ENCODE results near the gene TAOK2. TPM values are rescaled to one million over a fixed set of nuclear protein-coding genes. Genes with fewer than 3 reads are reported as not detected.
"Not testable (repeated sequence)": the region's sequence is repeated elsewhere in the genome, so short reads cannot be mapped to it uniquely, and the experiment has no call there.

The TAOK2 gene
- total RNA-seq, 2 experiments from 2014 or later, result 24.1 to 24.4 TPM

GRCh38 chr16:30005341-30006094 lies 31.9 kb downstream of the TAOK2 start:
- Mint-ChIP-seq H3K27ac (no peak overlapping the region), H3K9me3 (ENCODE audit: low read depth) (no peaks in the 10 kb centered on the region), H3K36me3 (ENCODE audit: low read depth) (peaks cover 9% of the 10 kb centered on the region), H3K4me1 (peaks cover 6% of the 10 kb centered on the region), H3K27me3 (peaks cover 10% of the 10 kb centered on the region), H3K4me3 (no peak overlapping the region)
- ATAC-seq (peak; percentile 73), DNase-seq (peak; percentile 65)
- intact Hi-C loops (cut with DNase I, micrococcal nuclease), result no loop called here
- ChIA-PET POLR2A (interaction anchor here (0.6 kb wide), 1 partner anchor 80 kb away, joined by 4 read pairs; no protein-coding TSS in a partner anchor), CTCF (interaction anchor here (0.6 to 2.0 kb wide), 7 partner anchors 10 to 307 kb away, joined by 3 to 12 read pairs (median 3); partner anchors contain the start of genes HIRIP3 and INO80E)

- ChIA-PET POLR2A (interaction anchor here (0.6 kb wide), 1 partner anchor 80 kb away, joined by 4 read pairs; no protein-coding TSS in a partner anchor), CTCF (interaction anchor here (0.6 to 2.0 kb wide), 7 partner anchors 10 to 308 kb away, joined by 3 to 12 read pairs (median 3); partner anchors contain the start of genes HIRIP3 and INO80E)
- H3K27me3 Mint-ChIP-seq, result peaks cover 11% of the 10 kb centered on the region
- no peak for ATAC-seq
- H3K27ac Mint-ChIP-seq, result no peak overlapping the region
- H3K4me3 Mint-ChIP-seq, result no peak overlapping the region
- H3K9me3 Mint-ChIP-seq (ENCODE audit: low read depth), result no peaks in the 10 kb centered on the region
- intact Hi-C loops (cut with DNase I, micrococcal nuclease), result no loop called here
- no peak for DNase-seq
- peaks cover 8% of the 10 kb centered on the region for H3K36me3 Mint-ChIP-seq (ENCODE audit: low read depth)
- H3K4me1 Mint-ChIP-seq, result peaks cover 7% of the 10 kb centered on the region
Measured at GRCh38 chr16:30006095-30006473, 32.4 kb downstream of the TAOK2 start.

- Mint-ChIP-seq H3K4me3 (no peak overlapping the region), H3K4me1 (peaks cover 8% of the 10 kb centered on the region), H3K36me3 (ENCODE audit: low read depth) (peaks cover 7% of the 10 kb centered on the region), H3K27me3 (peaks cover 14% of the 10 kb centered on the region), H3K9me3 (ENCODE audit: low read depth) (no peaks in the 10 kb centered on the region), H3K27ac (no peak overlapping the region)
- ChIA-PET POLR2A (no interaction called here), CTCF (interaction anchor here (0.8 to 0.9 kb wide), 2 partner anchors 11 to 206 kb away, joined by 3 to 4 read pairs; partner anchors contain the start of genes HIRIP3 and INO80E)
- intact Hi-C loops (cut with DNase I, micrococcal nuclease), result no loop called here
- ATAC-seq, result no peak
- DNase-seq, result no peak
Measured at GRCh38 chr16:30006659-30007377, 33.1 kb downstream of the TAOK2 start.

- no peaks in the 10 kb centered on the region for H3K9me3 Mint-ChIP-seq (ENCODE audit: low read depth)
- ATAC-seq (no peak), DNase-seq (no peak)
- H3K36me3 Mint-ChIP-seq (ENCODE audit: low read depth), result peaks cover 2% of the 10 kb centered on the region
- no peak overlapping the region for H3K27ac Mint-ChIP-seq
- POLR2A ChIA-PET, result no interaction called here
- H3K4me1 Mint-ChIP-seq, result peaks cover 11% of the 10 kb centered on the region
- CTCF ChIA-PET, result interaction anchor here (0.6 kb wide), 1 partner anchor 64 kb away, joined by 3 read pairs; no protein-coding TSS in a partner anchor
- H3K27me3 Mint-ChIP-seq, result peaks cover 18% of the 10 kb centered on the region
- no peak overlapping the region for H3K4me3 Mint-ChIP-seq
- intact Hi-C loops (cut with DNase I, micrococcal nuclease), result no loop called here
Measured at GRCh38 chr16:30007378-30007895, 33.8 kb downstream of the TAOK2 start.

GRCh38 chr16:30009085-30009862 lies 35.6 kb downstream of the TAOK2 start:
- no peaks in the 10 kb centered on the region for H3K36me3 Mint-ChIP-seq (ENCODE audit: low read depth)
- ATAC-seq (no peak), DNase-seq (no peak)
- H3K27ac Mint-ChIP-seq, result no peak overlapping the region
- ChIA-PET CTCF (interaction anchor here (0.8 kb wide), 1 partner anchor 109 kb away, joined by 3 read pairs; no protein-coding TSS in a partner anchor), POLR2A (no interaction called here)
- peaks cover 18% of the 10 kb centered on the region for H3K27me3 Mint-ChIP-seq
- no peaks in the 10 kb centered on the region for H3K9me3 Mint-ChIP-seq (ENCODE audit: low read depth)
- H3K4me1 Mint-ChIP-seq, result peaks cover 9% of the 10 kb centered on the region
- no peak overlapping the region for H3K4me3 Mint-ChIP-seq
- intact Hi-C loops (cut with DNase I, micrococcal nuclease), result no loop called here

GRCh38 chr16:30009990-30010843 lies 36.5 kb downstream of the TAOK2 start:
- DNase-seq (no peak), ATAC-seq (peak; percentile 20)
- CTCF ChIA-PET, result interaction anchor here (0.8 kb wide), 1 partner anchor 110 kb away, joined by 3 read pairs; no protein-coding TSS in a partner anchor
- H3K27ac Mint-ChIP-seq, result no peak overlapping the region
- peaks cover 18% of the 10 kb centered on the region for H3K27me3 Mint-ChIP-seq
- H3K4me3 Mint-ChIP-seq, result peak overlapping the region; percentile 61
- intact Hi-C loops (cut with DNase I, micrococcal nuclease), result no loop called here
- POLR2A ChIA-PET, result no interaction called here
- H3K36me3 Mint-ChIP-seq (ENCODE audit: low read depth), result no peaks in the 10 kb centered on the region
- H3K9me3 Mint-ChIP-seq (ENCODE audit: low read depth), result no peaks in the 10 kb centered on the region
- H3K4me1 Mint-ChIP-seq, result peaks cover 9% of the 10 kb centered on the region

- H3K4me1 Mint-ChIP-seq, result peaks cover 9% of the 10 kb centered on the region
- no peaks in the 10 kb centered on the region for H3K9me3 Mint-ChIP-seq (ENCODE audit: low read depth)
- ChIA-PET POLR2A (no interaction called here), CTCF (no interaction called here)
- no peaks in the 10 kb centered on the region for H3K36me3 Mint-ChIP-seq (ENCODE audit: low read depth)
- DNase-seq, result peak; percentile 64
- intact Hi-C loops (cut with DNase I, micrococcal nuclease), result no loop called here
- H3K4me3 Mint-ChIP-seq, result peak within 1 kb of the TSS; percentile 61
- no peak within 1 kb of the TSS for H3K27ac Mint-ChIP-seq
- peak; percentile 74 for ATAC-seq
- peaks cover 18% of the 10 kb centered on the region for H3K27me3 Mint-ChIP-seq
Measured at GRCh38 chr16:30010844-30011713, 37.4 kb downstream of the TAOK2 start, which contains the start of gene DOC2A. DOC2A (minus strand) TSS chr16:30011027; CDS start chr16:30010222, 805 bp downstream.

- intact Hi-C loops (cut with DNase I, micrococcal nuclease), result no loop called here
- ChIA-PET CTCF (no interaction called here), POLR2A (no interaction called here)
- Mint-ChIP-seq H3K4me1 (peaks cover 9% of the 10 kb centered on the region), H3K4me3 (peak overlapping the region; percentile 61), H3K9me3 (ENCODE audit: low read depth) (no peaks in the 10 kb centered on the region), H3K27me3 (peaks cover 18% of the 10 kb centered on the region), H3K27ac (peak overlapping the region; percentile 51), H3K36me3 (ENCODE audit: low read depth) (no peaks in the 10 kb centered on the region)
- no peak for DNase-seq
- no peak for ATAC-seq
Measured at GRCh38 chr16:30011714-30012504, 38.2 kb downstream of the TAOK2 start.

GRCh38 chr16:30012598-30012997 lies 38.9 kb downstream of the TAOK2 start:
- CTCF ChIA-PET, result interaction anchor here (0.6 to 0.7 kb wide), 3 partner anchors 10 to 267 kb away, joined by 3 to 4 read pairs (median 3); no protein-coding TSS in a partner anchor
- H3K27ac Mint-ChIP-seq; H3K36me3 Mint-ChIP-seq (ENCODE audit: low read depth); intact Hi-C loops (cut with DNase I, micrococcal nuclease); H3K4me1 Mint-ChIP-seq; ATAC-seq; DNase-seq; H3K4me3 Mint-ChIP-seq; H3K9me3 Mint-ChIP-seq (ENCODE audit: low read depth): not testable (repeated sequence)
- POLR2A ChIA-PET, result interaction anchor here (0.6 kb wide), 1 partner anchor 186 kb away, joined by 5 read pairs; no protein-coding TSS in a partner anchor
- peaks cover 18% of the 10 kb centered on the region for H3K27me3 Mint-ChIP-seq
